Measurements from ENCODE around the gene PCDHGC5. TPM values are rescaled to one million over a fixed set of nuclear protein-coding genes. Genes with fewer than 3 reads are reported as not detected.

The PCDHGC5 gene
- under 1 TPM; 0.27 to 0.32 (median 0.29) TPM for polyA plus RNA-seq (ENCODE audit: insufficient read length in 3 of 3)

DNA sequence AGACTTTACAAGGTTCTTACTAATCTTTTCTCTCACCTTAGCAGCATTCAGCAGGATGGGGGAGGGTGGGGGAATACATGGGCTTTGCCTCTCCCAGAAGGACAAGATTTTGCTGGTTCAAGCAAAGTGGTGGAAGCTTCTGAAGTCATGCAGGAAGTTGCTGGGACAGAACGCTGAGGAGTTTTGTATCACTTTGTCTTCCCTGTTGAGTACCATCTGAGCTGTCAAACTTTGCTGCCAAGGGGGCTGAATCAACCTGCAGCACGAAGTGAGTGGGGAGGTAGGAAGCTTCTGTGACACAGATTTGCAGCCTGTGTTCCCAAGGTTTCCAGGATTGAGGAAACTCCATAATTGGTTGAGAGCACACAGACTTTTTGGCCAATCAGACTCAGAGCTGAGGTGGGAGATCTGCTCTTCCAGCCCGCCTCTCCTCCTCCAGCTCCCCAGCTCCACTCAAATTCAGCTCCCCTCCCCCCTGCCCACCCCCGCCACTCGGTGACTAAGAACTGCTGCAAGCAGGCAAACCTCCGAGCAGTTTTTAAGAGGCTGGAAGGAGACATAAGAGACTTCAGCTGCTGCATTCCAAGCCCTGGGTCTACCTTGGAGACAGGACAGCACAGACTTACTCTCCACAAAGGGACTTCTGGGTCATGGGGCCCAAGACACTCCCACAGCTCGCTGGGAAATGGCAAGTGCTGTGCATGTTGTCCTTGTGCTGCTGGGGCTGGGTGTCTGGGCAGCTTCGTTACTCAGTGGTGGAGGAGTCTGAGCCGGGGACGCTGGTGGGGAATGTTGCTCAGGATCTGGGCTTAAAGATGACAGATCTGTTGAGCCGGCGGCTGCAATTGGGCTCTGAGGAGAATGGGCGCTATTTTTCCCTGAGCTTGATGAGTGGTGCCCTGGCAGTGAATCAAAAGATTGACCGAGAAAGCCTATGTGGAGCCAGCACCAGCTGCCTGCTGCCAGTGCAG is at the start of gene PCDHGC5:
Gene PCDHGC5 (plus strand): TSS at position 491 of the 971 bp plus-strand sequence. CDS start 160 bp downstream, at position 651.
- no peak for DNase-seq (ENCODE audit: low read depth in 3 of 3, low spot score in 2 of 3)

DNA sequence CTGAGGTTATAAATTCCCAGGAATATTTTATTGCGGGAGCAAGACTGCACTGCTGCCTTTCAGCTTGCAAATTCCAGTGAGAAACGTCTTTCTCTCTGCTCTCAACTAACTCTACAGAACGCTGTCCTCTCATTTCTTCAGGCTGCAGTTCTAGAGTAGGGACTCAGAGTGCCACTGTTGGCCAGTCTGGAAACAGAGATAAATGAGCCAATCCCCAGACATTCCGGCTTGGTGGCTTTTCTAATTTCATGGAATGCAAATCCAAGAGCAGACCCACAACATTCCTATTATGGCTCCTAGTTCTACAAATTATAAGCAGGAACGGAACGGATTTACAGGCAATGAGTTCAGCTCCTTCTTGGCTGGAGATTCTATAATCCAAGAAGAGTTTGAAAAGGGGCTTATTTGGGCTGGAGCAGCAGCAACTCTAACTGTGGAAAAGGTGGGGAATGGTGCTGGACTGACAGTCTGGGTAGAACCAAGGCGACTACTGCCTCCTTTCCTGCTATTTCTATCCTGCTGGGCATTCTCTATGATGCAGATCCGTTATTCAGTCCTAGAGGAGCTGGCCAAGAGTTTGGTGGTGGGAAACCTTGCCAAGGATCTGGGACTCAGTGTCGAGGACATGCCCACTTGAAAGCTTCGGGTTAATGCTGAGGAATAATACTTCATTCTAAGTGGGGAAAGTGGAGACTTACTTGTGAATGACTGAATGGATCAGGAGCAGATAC is 49.3 kb upstream of the PCDHGC5 start:
- no peak for DNase-seq (ENCODE audit: low read depth in 3 of 3, low spot score in 2 of 3)

DNA sequence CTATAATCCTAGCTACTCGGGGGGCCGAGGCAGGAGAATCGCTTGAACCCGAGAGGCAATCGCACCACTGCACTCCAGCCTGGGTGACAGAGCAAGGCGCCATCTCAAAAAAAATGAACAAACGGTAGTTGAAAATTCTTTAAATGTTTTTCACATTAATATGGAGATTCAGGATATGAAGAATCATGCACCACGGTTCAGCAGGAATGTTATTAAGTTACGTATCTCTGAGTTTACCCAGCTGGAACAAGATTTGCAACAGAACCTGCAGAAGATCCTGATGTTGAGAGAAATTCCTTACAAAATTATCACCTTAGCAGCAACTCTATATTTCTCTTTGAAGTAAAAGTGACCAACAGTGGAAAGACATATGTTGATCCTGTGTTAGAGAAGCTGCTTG is 48.5 kb upstream of the PCDHGC5 start:
- no peak for DNase-seq (ENCODE audit: low read depth in 3 of 3, low spot score in 2 of 3)

DNA sequence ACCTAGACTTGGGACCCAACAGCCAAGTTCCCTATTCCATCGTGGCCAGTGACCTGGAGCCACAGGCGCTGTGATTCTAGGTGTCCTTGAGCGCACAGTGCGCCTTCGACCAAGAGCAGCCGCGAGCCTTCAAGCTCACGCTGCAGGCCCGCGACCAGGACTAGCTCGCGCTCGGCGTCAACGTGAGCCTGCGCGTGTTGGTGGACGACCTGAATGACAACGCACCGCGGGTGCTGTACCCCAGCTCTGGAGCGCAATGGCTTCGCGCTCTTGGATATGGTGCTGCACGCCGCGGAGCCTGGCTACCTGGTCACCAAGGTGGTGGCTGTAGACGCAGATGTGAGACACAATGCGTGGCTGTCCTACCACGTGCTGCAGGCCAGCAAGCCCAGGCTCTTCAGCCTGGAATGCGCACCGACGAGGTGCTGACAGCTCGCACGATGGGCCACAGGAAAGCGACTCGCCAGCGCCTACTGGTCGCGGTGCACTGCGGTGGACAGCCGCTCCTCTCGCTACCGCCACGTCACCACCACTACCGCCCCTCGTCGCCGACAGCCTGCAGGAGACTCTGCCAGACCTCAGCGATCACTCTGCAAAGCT is 47.2 kb upstream of the PCDHGC5 start:
- no peak for DNase-seq (ENCODE audit: low read depth in 3 of 3, low spot score in 2 of 3)

DNA sequence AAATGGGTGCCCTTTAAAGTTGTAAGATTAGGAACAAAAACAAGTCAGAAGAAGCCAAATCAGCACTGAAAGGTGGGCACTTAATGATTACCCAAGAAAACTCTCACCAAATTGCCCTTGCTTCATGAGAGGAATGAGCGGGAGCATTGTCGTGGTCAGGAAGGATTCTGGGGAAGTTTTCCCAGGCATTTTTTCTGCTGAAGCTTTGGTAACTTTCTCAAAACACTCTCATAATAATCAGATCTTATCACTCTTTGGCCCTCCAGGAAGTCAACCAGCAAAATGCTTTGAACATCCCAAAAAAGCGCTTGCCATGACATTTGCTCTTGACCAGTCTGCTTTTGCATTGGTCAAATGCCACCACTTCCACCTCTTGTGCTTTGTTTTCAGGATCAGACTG is 23.5 kb upstream of the PCDHGC5 start:
- DNase-seq (ENCODE audit: low read depth in 3 of 3, low spot score in 2 of 3) = no peak

DNA sequence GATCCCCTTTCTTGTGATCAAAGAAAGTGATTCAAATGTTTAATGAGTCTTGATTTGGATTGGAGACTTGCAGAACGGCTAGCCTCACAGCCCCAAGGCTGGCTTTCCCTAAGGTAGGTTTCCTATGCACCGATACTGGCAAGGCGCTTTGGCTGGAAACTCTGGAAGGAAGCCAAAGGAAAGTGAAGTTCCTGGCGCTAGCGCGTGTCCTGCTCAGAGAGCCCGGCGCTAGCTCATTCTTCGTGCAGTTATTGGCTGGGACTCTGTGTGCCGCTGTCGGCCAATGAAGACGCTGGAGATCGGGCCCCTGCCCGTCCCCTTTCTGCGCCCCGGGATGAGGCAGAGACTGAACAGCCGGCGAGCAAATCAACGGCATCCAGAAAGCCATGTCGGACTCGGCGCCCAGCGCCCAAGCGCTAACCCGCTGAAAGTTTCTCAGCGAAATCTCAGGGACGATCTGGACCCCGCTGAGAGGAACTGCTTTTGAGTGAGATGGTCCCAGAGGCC is 13.2 kb upstream of the PCDHGC5 start, which contains the start of gene PCDHGC3:
Gene PCDHGC3 (plus strand): TSS at position 342 of the 507 bp plus-strand sequence. CDS start 151 bp downstream, at position 493.
- DNase-seq (ENCODE audit: low read depth in 3 of 3, low spot score in 2 of 3) = peak; percentile 84 to 91 (median 84)

DNA sequence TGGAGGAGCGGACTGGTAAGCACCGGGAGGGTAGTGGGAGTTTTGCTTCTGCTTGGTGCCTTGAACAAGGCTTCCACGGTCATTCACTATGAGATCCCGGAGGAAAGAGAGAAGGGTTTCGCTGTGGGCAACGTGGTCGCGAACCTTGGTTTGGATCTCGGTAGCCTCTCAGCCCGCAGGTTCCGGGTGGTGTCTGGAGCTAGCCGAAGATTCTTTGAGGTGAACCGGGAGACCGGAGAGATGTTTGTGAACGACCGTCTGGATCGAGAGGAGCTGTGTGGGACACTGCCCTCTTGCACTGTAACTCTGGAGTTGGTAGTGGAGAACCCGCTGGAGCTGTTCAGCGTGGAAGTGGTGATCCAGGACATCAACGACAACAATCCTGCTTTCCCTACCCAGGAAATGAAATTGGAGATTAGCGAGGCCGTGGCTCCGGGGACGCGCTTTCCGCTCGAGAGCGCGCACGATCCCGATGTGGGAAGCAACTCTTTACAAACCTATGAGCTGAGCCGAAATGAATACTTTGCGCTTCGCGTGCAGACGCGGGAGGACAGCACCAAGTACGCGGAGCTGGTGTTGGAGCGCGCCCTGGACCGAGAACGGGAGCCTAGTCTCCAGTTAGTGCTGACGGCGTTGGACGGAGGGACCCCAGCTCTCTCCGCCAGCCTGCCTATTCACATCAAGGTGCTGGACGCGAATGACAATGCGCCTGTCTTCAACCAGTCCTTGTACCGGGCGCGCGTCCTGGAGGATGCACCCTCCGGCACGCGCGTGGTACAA is 12.6 kb upstream of the PCDHGC5 start:
- DNase-seq (ENCODE audit: low read depth in 3 of 3, low spot score in 2 of 3) = no peak

DNA sequence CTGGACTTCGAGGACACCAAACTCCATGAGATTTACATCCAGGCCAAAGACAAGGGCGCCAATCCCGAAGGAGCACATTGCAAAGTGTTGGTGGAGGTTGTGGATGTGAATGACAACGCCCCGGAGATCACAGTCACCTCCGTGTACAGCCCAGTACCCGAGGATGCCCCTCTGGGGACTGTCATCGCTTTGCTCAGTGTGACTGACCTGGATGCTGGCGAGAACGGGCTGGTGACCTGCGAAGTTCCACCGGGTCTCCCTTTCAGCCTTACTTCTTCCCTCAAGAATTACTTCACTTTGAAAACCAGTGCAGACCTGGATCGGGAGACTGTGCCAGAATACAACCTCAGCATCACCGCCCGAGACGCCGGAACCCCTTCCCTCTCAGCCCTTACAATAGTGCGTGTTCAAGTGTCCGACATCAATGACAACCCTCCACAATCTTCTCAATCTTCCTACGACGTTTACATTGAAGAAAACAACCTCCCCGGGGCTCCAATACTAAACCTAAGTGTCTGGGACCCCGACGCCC is 11.8 kb upstream of the PCDHGC5 start:
- DNase-seq (ENCODE audit: low read depth in 3 of 3, low spot score in 2 of 3) = no peak

DNA sequence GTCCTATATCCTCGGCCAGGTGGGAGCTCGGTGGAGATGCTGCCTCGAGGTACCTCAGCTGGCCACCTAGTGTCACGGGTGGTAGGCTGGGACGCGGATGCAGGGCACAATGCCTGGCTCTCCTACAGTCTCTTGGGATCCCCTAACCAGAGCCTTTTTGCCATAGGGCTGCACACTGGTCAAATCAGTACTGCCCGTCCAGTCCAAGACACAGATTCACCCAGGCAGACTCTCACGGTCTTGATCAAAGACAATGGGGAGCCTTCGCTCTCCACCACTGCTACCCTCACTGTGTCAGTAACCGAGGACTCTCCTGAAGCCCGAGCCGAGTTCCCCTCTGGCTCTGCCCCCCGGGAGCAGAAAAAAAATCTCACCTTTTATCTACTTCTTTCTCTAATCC is 11.1 kb upstream of the PCDHGC5 start:
- no peak for DNase-seq (ENCODE audit: low read depth in 3 of 3, low spot score in 2 of 3)

DNA sequence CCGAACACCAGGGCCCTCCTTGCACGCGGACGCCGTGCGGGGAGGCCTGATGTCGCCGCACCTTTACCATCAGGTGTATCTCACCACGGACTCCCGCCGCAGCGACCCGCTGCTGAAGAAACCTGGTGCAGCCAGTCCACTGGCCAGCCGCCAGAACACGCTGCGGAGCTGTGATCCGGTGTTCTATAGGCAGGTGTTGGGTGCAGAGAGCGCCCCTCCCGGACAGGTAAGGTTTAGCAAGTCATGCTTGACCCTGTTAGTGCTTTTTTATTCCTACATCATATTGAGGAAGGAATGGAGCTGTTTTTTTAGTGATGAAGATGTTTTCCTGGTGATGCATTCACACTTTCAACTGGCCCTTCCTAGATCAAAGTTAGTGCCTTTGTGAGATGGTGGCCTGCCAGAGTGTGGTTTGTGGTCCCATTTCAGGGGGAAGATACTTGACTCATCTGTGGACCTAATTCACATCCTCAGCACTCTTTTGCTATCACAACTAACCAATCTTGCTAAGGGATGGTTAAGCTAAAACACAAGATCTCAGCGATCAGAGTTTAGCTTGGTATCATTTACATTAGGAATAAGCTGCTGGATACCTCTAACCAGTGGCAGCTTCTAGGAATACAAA is 10.4 kb upstream of the PCDHGC5 start:
- DNase-seq (ENCODE audit: low read depth in 3 of 3, low spot score in 2 of 3) = no peak

DNA sequence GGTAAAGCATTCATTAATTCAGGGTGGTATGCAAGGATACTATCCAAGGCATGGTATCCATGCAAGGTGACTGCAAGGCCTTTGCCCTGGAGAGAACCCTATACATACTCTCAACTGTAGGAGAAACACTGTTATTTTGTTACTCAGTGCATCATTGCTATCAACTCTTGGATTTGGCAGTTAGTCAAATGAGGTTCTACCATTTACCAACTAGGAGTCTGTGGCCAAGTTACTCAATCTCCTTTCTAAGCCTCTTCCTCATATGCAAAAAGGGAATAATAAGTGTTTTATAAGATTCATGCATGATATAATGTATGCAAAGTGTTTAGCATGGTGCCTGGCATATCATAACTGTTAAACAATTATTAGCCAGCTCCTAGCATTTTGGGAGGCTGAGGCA is 9.1 kb upstream of the PCDHGC5 start:
- no peak for DNase-seq (ENCODE audit: low read depth in 3 of 3, low spot score in 2 of 3)

DNA sequence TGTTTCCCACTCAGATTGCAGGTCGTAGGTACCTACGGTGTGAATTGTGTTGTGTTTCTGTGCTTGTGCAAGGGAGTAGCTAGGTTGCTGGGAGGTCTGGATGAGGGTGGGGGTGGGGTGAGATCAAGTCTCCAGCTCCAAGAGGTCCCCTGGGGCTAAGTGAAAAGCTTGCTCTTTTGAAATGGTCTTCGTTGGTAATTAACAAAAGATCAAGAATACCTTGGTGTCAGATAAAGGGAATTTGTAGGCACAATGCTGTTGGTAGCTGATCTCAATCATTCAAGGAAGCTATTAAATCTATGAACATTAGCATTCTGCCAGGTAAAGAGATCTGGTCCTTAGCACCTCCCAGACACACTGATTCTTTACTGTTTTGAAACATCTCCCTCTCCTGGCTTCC is 5.0 kb upstream of the PCDHGC5 start:
- DNase-seq (ENCODE audit: low read depth in 3 of 3, low spot score in 2 of 3) = no peak

DNA sequence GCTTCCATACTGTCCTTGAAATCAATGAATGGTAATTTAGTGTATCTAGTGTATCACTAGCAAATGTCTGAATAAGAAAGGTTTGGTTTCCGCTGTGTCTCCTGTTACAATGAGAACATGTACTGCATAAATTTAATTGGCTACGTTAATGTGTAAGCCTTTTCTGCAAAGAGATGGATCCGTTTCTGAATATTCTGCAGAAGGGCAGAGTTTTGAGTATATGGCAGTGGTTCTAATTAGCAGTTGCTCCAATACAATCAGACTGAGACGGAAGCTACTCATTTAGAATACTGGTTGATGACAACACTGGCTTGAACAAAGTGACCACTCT is 4.6 kb upstream of the PCDHGC5 start:
- DNase-seq (ENCODE audit: low read depth in 3 of 3, low spot score in 2 of 3) = no peak

DNA sequence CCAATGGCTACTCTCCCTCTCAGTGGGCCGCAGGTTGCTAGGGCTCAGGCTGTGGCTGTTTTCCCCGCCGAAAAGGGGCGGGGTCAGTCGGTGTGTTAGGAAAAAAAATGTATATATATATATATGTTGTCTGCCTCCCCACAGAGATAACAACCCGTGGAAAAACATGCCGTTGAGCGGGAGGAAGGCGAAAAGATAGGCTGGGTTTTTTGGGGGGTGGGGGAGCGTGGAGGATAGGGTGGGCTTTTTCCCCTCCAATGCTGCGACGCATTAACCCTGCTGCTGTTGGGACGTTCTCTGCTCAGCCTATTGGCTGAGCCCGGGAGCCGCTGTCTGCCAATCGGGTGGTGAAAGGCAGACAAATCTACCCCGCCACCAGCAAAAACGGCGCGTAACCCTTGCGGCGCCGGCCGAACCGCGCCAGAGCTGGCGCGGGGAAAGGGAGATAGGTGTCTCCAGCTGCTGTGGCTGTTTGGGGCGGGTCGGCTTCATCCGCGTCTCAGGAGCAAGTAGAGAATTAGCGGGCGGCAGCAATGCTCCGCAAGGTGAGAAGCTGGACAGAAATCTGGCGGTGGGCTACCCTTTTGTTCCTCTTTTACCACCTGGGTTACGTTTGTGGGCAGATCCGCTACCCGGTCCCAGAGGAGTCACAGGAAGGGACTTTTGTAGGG is 4.1 kb upstream of the PCDHGC5 start, which contains the start of gene PCDHGC4:
Gene PCDHGC4 (plus strand): TSS at position 390 of the 671 bp plus-strand sequence. CDS start 144 bp downstream, at position 534.
- DNase-seq (ENCODE audit: low read depth in 3 of 3, low spot score in 2 of 3) = no peak

DNA sequence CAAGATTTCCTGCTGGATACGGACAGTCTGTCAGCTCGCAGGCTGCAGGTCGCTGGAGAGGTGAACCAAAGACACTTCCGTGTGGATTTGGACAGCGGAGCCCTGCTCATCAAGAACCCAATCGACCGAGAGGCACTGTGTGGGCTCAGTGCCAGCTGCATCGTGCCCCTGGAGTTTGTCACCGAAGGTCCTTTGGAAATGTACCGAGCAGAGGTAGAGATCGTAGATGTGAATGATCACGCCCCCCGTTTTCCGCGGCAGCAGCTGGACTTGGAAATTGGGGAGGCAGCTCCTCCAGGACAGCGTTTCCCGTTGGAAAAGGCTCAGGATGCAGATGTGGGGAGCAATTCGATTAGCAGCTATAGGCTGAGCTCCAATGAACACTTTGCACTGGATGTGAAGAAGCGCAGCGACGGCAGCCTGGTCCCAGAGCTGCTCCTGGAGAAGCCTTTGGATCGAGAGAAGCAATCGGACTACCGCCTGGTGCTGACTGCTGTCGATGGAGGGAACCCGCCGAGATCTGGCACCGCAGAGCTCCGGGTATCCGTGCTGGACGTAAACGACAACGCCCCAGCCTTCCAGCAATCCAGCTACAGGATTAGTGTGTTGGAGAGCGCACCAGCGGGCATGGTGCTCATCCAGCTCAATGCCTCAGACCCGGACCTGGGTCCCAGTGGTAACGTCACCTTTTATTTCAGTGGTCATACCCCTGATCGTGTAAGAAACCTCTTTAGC is 3.4 kb upstream of the PCDHGC5 start:
- DNase-seq (ENCODE audit: low read depth in 3 of 3, low spot score in 2 of 3) = no peak

DNA sequence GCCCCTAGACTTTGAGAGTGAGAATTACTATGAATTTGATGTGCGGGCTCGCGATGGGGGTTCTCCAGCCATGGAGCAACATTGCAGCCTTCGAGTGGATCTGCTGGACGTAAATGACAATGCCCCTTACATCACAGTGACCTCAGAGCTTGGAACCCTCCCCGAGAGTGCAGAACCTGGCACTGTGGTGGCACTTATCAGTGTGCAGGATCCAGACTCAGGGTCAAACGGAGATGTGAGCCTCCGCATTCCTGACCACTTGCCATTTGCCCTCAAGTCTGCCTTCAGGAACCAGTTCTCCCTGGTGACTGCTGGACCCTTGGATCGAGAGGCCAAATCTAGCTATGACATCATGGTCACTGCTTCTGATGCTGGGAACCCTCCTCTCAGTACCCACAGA is 2.8 kb upstream of the PCDHGC5 start:
- no peak for DNase-seq (ENCODE audit: low read depth in 3 of 3, low spot score in 2 of 3)

DNA sequence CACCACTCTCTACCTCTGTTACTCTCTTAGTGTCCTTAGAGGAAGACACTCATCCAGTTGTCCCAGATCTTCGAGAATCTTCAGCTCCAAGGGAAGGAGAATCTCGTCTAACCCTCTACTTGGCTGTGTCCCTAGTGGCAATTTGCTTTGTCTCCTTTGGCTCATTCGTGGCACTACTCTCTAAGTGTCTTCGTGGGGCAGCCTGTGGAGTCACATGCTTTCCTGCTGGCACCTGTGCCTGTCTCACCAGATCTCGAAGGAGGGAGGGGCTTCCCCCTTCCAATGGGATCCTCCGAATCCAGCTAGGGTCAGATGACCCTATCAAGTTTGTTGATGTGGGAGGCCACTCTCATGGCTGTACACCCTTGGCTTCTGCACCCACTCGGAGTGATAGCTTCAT is 1.8 kb upstream of the PCDHGC5 start:
- no peak for DNase-seq (ENCODE audit: low read depth in 3 of 3, low spot score in 2 of 3)

DNA sequence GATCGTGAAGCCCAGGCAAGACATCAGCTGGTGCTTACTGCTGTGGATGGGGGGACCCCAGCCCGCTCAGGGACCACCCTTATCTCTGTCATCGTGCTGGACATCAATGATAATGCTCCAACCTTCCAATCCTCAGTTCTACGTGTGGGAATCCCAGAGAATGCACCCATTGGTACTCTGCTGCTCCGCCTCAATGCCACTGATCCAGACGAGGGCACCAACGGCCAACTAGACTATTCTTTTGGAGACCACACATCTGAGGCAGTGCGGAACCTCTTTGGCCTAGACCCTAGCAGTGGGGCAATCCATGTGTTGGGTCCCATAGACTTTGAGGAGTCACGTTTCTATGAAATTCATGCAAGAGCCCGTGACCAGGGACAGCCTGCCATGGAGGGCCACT is 960 bp downstream of the PCDHGC5 start:
- no peak for DNase-seq (ENCODE audit: low read depth in 3 of 3, low spot score in 2 of 3)

All from right renal cortex interstitium (tissue), 3 donors.